Uterus (tissue), 2 donors: Measurements from ENCODE around the gene GPRC5D.

Experiments used
- CTCF ChIP-seq, 4 experiments: fragments of 200-600 bp in 2 of 4; fragments of 450-650 bp in 2 of 4; sonication (generic) in 2 of 4; IDR thresholded peaks; one replicate each; pipeline ENCODE4 v1.5.1; 2016 to 2019; ENCODE audit warnings: antibody characterized with exemption in 4 of 4, mild to moderate bottlenecking in 2 of 4, moderate library complexity in 1 of 4
- POLR2A ChIP-seq, 2 donors: fragments of 450-650 bp; IDR thresholded peaks; one replicate each; pipeline ENCODE4 v1.6.1; 2016; ENCODE audit warnings: antibody characterized with exemption in 2 of 2, mild to moderate bottlenecking in 1 of 2, moderate library complexity in 1 of 2

DNA sequence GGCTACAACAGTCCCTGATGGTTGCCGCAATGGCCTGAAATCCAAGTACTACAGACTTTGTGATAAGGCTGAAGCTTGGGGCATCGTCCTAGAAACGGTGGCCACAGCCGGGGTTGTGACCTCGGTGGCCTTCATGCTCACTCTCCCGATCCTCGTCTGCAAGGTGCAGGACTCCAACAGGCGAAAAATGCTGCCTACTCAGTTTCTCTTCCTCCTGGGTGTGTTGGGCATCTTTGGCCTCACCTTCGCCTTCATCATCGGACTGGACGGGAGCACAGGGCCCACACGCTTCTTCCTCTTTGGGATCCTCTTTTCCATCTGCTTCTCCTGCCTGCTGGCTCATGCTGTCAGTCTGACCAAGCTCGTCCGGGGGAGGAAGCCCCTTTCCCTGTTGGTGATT lies 43.7 kb downstream of the GPRC5D start:
- TF ChIP-seq CTCF (IDR thresholded peaks at IDR 0.05) (no peak), POLR2A (IDR thresholded peaks at IDR 0.05) (no peak)
